Gastrocnemius medialis (tissue), 4 donors: Measurements from ENCODE around the gene AGGF1. TPM values are rescaled to one million over a fixed set of nuclear protein-coding genes. Genes with fewer than 3 reads are reported as not detected.

Experiments used
- ATAC-seq, 2 donors: fragments of 150-250 bp; one replicate each; pipeline ENCODE4 v1.9.1; 2016
- DNase-seq, 2 donors: peaks; one replicate each; pipeline ENCODE4 v3.0.0-alpha.2; 2019
- H3K27ac ChIP-seq, 4 donors: fragments of 200-600 bp; sonication (generic); 1 replicate in 1 of 4; 2 replicates in 3 of 4; pipeline ENCODE4 v1.5.1; 2016 to 2018; ENCODE audit warnings: mild to moderate bottlenecking in 2 of 4, moderate library complexity in 1 of 4
- H3K27me3 ChIP-seq, 3 donors: fragments of 200-600 bp; sonication (generic) in 2 of 3; 1 replicate in 1 of 3; 2 replicates in 2 of 3; pipeline versions ENCODE4 v1.5.1 to v1.6.0; 2016 to 2019; ENCODE audit warnings: mild to moderate bottlenecking in 1 of 3, moderate library complexity in 1 of 3
- H3K36me3 ChIP-seq, 2 donors: fragments of 200-600 bp; sonication (generic) in 1 of 2; one replicate each; pipeline ENCODE4 v1.5.1; 2017 to 2018
- H3K4me1 ChIP-seq, 2 donors: fragments of 200-600 bp; sonication (generic) in 1 of 2; one replicate each; pipeline ENCODE4 v1.5.1; 2016 to 2017; ENCODE audit warnings: mild to moderate bottlenecking in 2 of 2
- H3K4me3 ChIP-seq, 4 donors: fragments of 200-600 bp; sonication (generic) in 3 of 4; 1 replicate in 1 of 4; 2 replicates in 3 of 4; pipeline ENCODE4 v1.5.1; 2016 to 2019; ENCODE audit warnings: mild to moderate bottlenecking in 2 of 4
- H3K9me3 ChIP-seq, 3 donors: fragments of 200-600 bp; sonication (generic) in 2 of 3; 1 replicate in 1 of 3; 2 replicates in 2 of 3; pipeline ENCODE4 v1.5.1; 2016 to 2019
- CTCF ChIP-seq, 5 experiments: fragments of 450-650 bp in 3 of 5; fragments of 200-600 bp in 2 of 5; sonication (generic) in 2 of 5; IDR thresholded peaks in 4 of 5; conservative IDR thresholded peaks in 1 of 5; 1 replicate in 4 of 5; 2 replicates in 1 of 5; pipeline ENCODE4 v1.5.1; 2016 to 2019; ENCODE audit warnings: antibody characterized with exemption in 5 of 5, mild to moderate bottlenecking in 3 of 5, moderate library complexity in 3 of 5
- POLR2A ChIP-seq, 2 donors: fragments of 450-650 bp; IDR thresholded peaks; one replicate each; pipeline ENCODE4 v1.6.1; 2017; ENCODE audit warnings: antibody characterized with exemption in 2 of 2, mild to moderate bottlenecking in 2 of 2, moderate library complexity in 2 of 2
- in situ Hi-C, 4 donors: fragments of 200-750 bp; cut with MboI; loops; one replicate each; pipeline versions ENCODE4 v1.15.0 to v1.8.0; 2017; ENCODE audit warnings: low sequenced_read_pairs in 4 of 4
- intact Hi-C: fragments of 100-400 bp; cut with DNase I; formaldehyde crosslinking; loops from one replicate; pipeline ENCODE4 v1.15.1; 2023; ENCODE audit warnings: low total_unique reads
- total RNA-seq, 4 donors: library from RNA; depleted of rRNA; stranded (reverse); fragments of >200 nt; gene quantifications; one replicate each; pipeline versions ENCODE4 v1.1.0 to v1.2.3, GENCODE V29; 2016

The AGGF1 gene
- total RNA-seq, 4 donors from 2014 or later = 16.9 to 25.0 (median 19.8) TPM

GRCh38 chr5:77086368-77086688 lies 56.1 kb downstream of the AGGF1 start:
- no peak for TF ChIP-seq POLR2A (IDR thresholded peaks at IDR 0.05)
- intact Hi-C loops = loop anchor here (5.0 kb wide), 1 partner anchor 54 kb away; the partner anchor contains the start of gene AGGF1

GRCh38 chr5:77086689-77087483 lies 56.7 kb downstream of the AGGF1 start, which contains the start of gene ZBED3:
Gene ZBED3, minus strand, starts transcription at chr5:77087285. Its CDS starts 9,407 bp downstream, at chr5:77077878.
- intact Hi-C loops = loop anchor here (5.0 kb wide), 1 partner anchor 55 kb away; the partner anchor contains the start of gene AGGF1
- peak within 1 kb of the TSS; percentile 66 to 90 (median 79) for H3K4me3 ChIP-seq
- in situ Hi-C loops = no loop called here
- H3K4me1 ChIP-seq = peaks cover 11 to 18% of the 10 kb centered on the region in 2 donors
- ATAC-seq (peak; percentile 77 to 85), DNase-seq (peak; percentile 39 to 56)
- no peaks in the 10 kb centered on the region for H3K9me3 ChIP-seq
- no peaks in the 10 kb centered on the region for H3K27me3 ChIP-seq
- TF ChIP-seq CTCF (IDR thresholded peaks at IDR 0.05 in 4 of 5, conservative IDR thresholded peaks at IDR 0.05 in 1 of 5) = peak in 1 of 5 experiments; percentile 17
- TF ChIP-seq POLR2A (IDR thresholded peaks at IDR 0.05) = peak in 1 of 2 donors; percentile 19
- H3K36me3 ChIP-seq = no peaks in the 10 kb centered on the region
- H3K27ac ChIP-seq = peak within 1 kb of the TSS; percentile 77 to 90 (median 82)

More at GRCh38 chr5:77086368-77086688, 56.1 kb downstream of the AGGF1 start:
- DNase-seq = no peak
- Histone ChIP-seq H3K27ac (peak overlapping the region; percentile 77 to 90 (median 82)), H3K36me3 (no peaks in the 10 kb centered on the region), H3K4me1 (peaks cover 11 to 18% of the 10 kb centered on the region in 2 donors), H3K27me3 (no peaks in the 10 kb centered on the region), H3K9me3 (no peaks in the 10 kb centered on the region), H3K4me3 (peak overlapping the region; percentile 66 to 90 (median 79))
- no peak for ATAC-seq
- in situ Hi-C loops = no loop called here

GRCh38 chr5:77087484-77088261 lies 57.5 kb downstream of the AGGF1 start:
- in situ Hi-C loops = no loop called here
- TF ChIP-seq CTCF (IDR thresholded peaks at IDR 0.05 in 4 of 5, conservative IDR thresholded peaks at IDR 0.05 in 1 of 5) (no peak), POLR2A (IDR thresholded peaks at IDR 0.05) (no peak)
- Histone ChIP-seq H3K36me3 (no peaks in the 10 kb centered on the region), H3K27me3 (no peaks in the 10 kb centered on the region), H3K4me3 (peak overlapping the region; percentile 66 to 90 (median 79)), H3K27ac (peak overlapping the region; percentile 77 to 90 (median 82)), H3K9me3 (no peaks in the 10 kb centered on the region), H3K4me1 (peaks cover 11 to 18% of the 10 kb centered on the region in 2 donors)
- DNase-seq (peak in 1 of 2 donors; percentile 15), ATAC-seq (no peak)
- intact Hi-C loops = loop anchor here (5.0 kb wide), 1 partner anchor 55 kb away; the partner anchor contains the start of gene AGGF1

GRCh38 chr5:77095189-77095588 lies 65.0 kb downstream of the AGGF1 start:
- Histone ChIP-seq H3K4me3 (no peak overlapping the region), H3K4me1 (no peaks in the 10 kb centered on the region), H3K27me3 (no peaks in the 10 kb centered on the region), H3K27ac (no peak overlapping the region), H3K9me3 (no peaks in the 10 kb centered on the region), H3K36me3 (no peaks in the 10 kb centered on the region)
- intact Hi-C loops = no loop called here
- in situ Hi-C loops = no loop called here
- DNase-seq (no peak), ATAC-seq (no peak)
- no peak for TF ChIP-seq CTCF (IDR thresholded peaks at IDR 0.05 in 4 of 5, conservative IDR thresholded peaks at IDR 0.05 in 1 of 5)
- no peak for TF ChIP-seq POLR2A (IDR thresholded peaks at IDR 0.05)

GRCh38 chr5:77101298-77101697 lies 71.1 kb downstream of the AGGF1 start:
- TF ChIP-seq POLR2A (IDR thresholded peaks at IDR 0.05) (no peak), CTCF (IDR thresholded peaks at IDR 0.05 in 4 of 5, conservative IDR thresholded peaks at IDR 0.05 in 1 of 5) (no peak)
- in situ Hi-C loops = no loop called here

More at GRCh38 chr5:77101298-77101697, 71.1 kb downstream of the AGGF1 start:
- H3K36me3 ChIP-seq = no peaks in the 10 kb centered on the region
- no peaks in the 10 kb centered on the region for H3K27me3 ChIP-seq
- ATAC-seq (peak in 1 of 2 donors; percentile 45), DNase-seq (no peak)
- intact Hi-C loops = no loop called here
- H3K9me3 ChIP-seq = no peaks in the 10 kb centered on the region
- no peaks in the 10 kb centered on the region for H3K4me1 ChIP-seq
- H3K27ac ChIP-seq = no peak overlapping the region
- no peak overlapping the region for H3K4me3 ChIP-seq
